ENCODE measurements around the gene CDK2AP2.

CDK2AP2 gene

GRCh38 chr11:67503119-67504004 lies 4.6 kb downstream of the CDK2AP2 start:
- DNase-seq = no peak

GRCh38 chr11:67502328-67502979 lies 5.5 kb downstream of the CDK2AP2 start:
- DNase-seq = no peak

- no peak for DNase-seq
Measured at GRCh38 chr11:67501854-67502253, 6.1 kb downstream of the CDK2AP2 start.

GRCh38 chr11:67500831-67501715 lies 6.9 kb downstream of the CDK2AP2 start:
- DNase-seq = no peak

GRCh38 chr11:67500484-67500821 lies 7.5 kb downstream of the CDK2AP2 start:
- DNase-seq = no peak

- DNase-seq = no peak
Measured at GRCh38 chr11:67499808-67500483, 8.0 kb downstream of the CDK2AP2 start.

- DNase-seq = no peak
Measured at GRCh38 chr11:67498544-67498972, 9.4 kb downstream of the CDK2AP2 start.

GRCh38 chr11:67497656-67498291 lies 10.2 kb downstream of the CDK2AP2 start:
- no peak for DNase-seq

GRCh38 chr11:67496113-67496512 lies 11.8 kb downstream of the CDK2AP2 start:
- DNase-seq = no peak

GRCh38 chr11:67495234-67496005 lies 12.5 kb downstream of the CDK2AP2 start:
- no peak for DNase-seq

GRCh38 chr11:67494371-67495233 lies 13.4 kb downstream of the CDK2AP2 start:
- no peak for DNase-seq

GRCh38 chr11:67493548-67494370 lies 14.2 kb downstream of the CDK2AP2 start:
- DNase-seq = no peak

GRCh38 chr11:67492801-67493547 lies 15.0 kb downstream of the CDK2AP2 start:
- DNase-seq = no peak

- no peak for DNase-seq
Measured at GRCh38 chr11:67492069-67492727, 15.8 kb downstream of the CDK2AP2 start.

GRCh38 chr11:67491276-67492068 lies 16.5 kb downstream of the CDK2AP2 start:
- DNase-seq = no peak

GRCh38 chr11:67490727-67491065 lies 17.3 kb downstream of the CDK2AP2 start:
- no peak for DNase-seq
